SW 1271 (cell line): ENCODE measurements around the gene TRIM61.
A peak's percentile ranks its signal among the peaks of the same experiment; 100 is the strongest.
"Not testable (repeated sequence)": the region's sequence is repeated elsewhere in the genome, so short reads cannot be mapped to it uniquely, and the experiment has no call there.

Experiments used
- DNase-seq, 2 experiments: peaks; one replicate each; lab custom pipeline; 2025; lab: John Stamatoyannopoulos, UW

The TRIM61 gene

GRCh38 chr4:164956766-164957643 is 20.5 kb downstream of the TRIM61 start:
- DNase-seq: peak; percentile 65 to 77

- no peak for DNase-seq
These were observed 22.2 kb downstream of the TRIM61 start for GRCh38 chr4:164955107-164955805.

- no peak for DNase-seq
These were observed 24.9 kb downstream of the TRIM61 start for GRCh38 chr4:164952551-164952950.

- DNase-seq: no peak
These were observed 27.9 kb downstream of the TRIM61 start for GRCh38 chr4:164949448-164950143.

- DNase-seq: no peak
These were observed 28.5 kb downstream of the TRIM61 start for GRCh38 chr4:164948975-164949374.

- not testable (repeated sequence) for DNase-seq
These were observed 29.5 kb downstream of the TRIM61 start for GRCh38 chr4:164948006-164948405.

- DNase-seq: no peak
These were observed 30.6 kb downstream of the TRIM61 start for GRCh38 chr4:164946810-164947209.

GRCh38 chr4:164945146-164945545 is 32.3 kb downstream of the TRIM61 start:
- no peak for DNase-seq

- DNase-seq: no peak
These were observed 34.3 kb downstream of the TRIM61 start for GRCh38 chr4:164943192-164943591.

- no peak for DNase-seq
These were observed 39.7 kb downstream of the TRIM61 start for GRCh38 chr4:164937576-164938270.

GRCh38 chr4:164935865-164936606 is 41.4 kb downstream of the TRIM61 start:
- DNase-seq: not testable (repeated sequence)

- DNase-seq: no peak
These were observed 42.1 kb downstream of the TRIM61 start for GRCh38 chr4:164935363-164935762.

- DNase-seq: no peak
These were observed 44.2 kb downstream of the TRIM61 start for GRCh38 chr4:164933244-164933643.

GRCh38 chr4:164931551-164932324 is 45.7 kb downstream of the TRIM61 start:
- DNase-seq: no peak

- DNase-seq: no peak
These were observed 46.8 kb downstream of the TRIM61 start for GRCh38 chr4:164930647-164931046.

- not testable (repeated sequence) for DNase-seq
These were observed 50.4 kb downstream of the TRIM61 start for GRCh38 chr4:164927101-164927500.

GRCh38 chr4:164926301-164926700 is 51.2 kb downstream of the TRIM61 start:
- no peak for DNase-seq

- no peak for DNase-seq
These were observed 52.7 kb downstream of the TRIM61 start for GRCh38 chr4:164924670-164925238.

- no peak for DNase-seq
These were observed 58.5 kb downstream of the TRIM61 start for GRCh38 chr4:164918956-164919355.
